ENCODE results near the gene PCDHGB3.

DNA sequence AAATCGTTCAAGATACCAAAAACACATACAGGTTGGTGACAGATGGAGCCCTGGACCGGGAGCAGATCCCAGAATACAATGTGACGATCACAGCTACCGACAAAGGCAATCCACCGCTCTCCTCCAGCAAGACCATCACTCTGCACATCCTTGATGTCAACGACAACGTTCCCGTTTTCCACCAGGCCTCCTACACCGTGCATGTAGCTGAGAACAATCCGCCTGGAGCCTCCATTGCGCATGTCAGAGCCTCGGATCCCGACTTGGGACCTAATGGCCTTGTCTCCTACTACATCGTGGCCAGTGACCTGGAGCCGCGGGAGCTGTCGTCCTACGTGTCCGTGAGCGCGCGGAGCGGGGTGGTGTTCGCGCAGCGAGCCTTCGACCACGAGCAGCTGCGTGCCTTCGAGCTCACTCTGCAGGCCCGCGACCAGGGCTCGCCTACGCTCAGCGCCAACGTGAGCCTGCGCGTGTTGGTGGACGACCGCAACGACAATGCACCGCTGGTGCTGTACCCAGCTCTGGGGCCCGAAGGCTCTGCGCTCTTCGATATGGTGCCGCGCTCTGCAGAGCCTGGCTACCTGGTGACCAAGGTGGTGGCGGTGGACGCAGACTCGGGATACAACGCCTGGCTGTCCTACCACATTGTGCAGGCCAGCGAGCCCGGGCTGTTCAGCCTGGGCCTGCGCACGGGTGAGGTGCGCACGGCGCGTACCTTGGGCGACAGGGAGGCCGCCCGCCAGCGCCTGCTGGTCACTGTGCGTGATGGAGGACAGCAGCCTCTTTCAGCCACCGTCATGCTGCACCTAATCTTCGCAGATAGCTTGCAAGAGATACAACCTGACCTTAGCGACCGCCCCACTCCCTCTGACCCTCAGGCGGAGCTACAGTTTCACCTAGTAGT, 1.8 kb downstream of the PCDHGB3 start:
- no peak for TF ChIP-seq BHLHE40 (IDR thresholded peaks at IDR 0.05; ENCODE audit: borderline replicate concordance)
- no peak for TF ChIP-seq ARNT (IDR thresholded peaks at IDR 0.05)
- TF ChIP-seq, protein P1, sequence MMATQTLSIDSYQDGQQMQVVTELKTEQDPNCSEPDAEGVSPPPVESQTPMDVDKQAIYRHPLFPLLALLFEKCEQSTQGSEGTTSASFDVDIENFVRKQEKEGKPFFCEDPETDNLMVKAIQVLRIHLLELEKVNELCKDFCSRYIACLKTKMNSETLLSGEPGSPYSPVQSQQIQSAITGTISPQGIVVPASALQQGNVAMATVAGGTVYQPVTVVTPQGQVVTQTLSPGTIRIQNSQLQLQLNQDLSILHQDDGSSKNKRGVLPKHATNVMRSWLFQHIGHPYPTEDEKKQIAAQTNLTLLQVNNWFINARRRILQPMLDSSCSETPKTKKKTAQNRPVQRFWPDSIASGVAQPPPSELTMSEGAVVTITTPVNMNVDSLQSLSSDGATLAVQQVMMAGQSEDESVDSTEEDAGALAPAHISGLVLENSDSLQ (IDR thresholded peaks at IDR 0.05) = no peak
- no peak for TF ChIP-seq TARDBP (IDR thresholded peaks at IDR 0.05)
- no peak for TF ChIP-seq SUZ12 (IDR thresholded peaks at IDR 0.05)

Data from HEK293T (cell line).